Islet of Langerhans (tissue), 1 donor: ENCODE results near the gene ERAL1.
A peak's percentile ranks its signal among the peaks of the same experiment; 100 is the strongest.
"Not testable (repeated sequence)": the region's sequence is repeated elsewhere in the genome, so short reads cannot be mapped to it uniquely, and the experiment has no call there.

Source experiments
- FAIRE-seq: peaks from one replicate; lab custom pipeline; 2011; peaks lifted over from hg19 to GRCh38; lab: Jason Lieb, UNC

Gene ERAL1

GRCh38 chr17:28854457-28855335, at the start of gene ERAL1:
Gene ERAL1 (plus strand): TSS chr17:28855016. CDS start chr17:28855035, 19 bp downstream.
- FAIRE-seq, result no peak

GRCh38 chr17:28807925-28808634, 46.7 kb upstream of the ERAL1 start:
- peak; percentile 78 for FAIRE-seq

- FAIRE-seq, result no peak
Observed at GRCh38 chr17:28810437-28810836, 44.4 kb upstream of the ERAL1 start.

- FAIRE-seq, result no peak
Observed at GRCh38 chr17:28811651-28812090, 43.1 kb upstream of the ERAL1 start.

- no peak for FAIRE-seq
Observed at GRCh38 chr17:28812091-28812747, 42.6 kb upstream of the ERAL1 start.

GRCh38 chr17:28812748-28813377, 42.0 kb upstream of the ERAL1 start:
- FAIRE-seq, result no peak

GRCh38 chr17:28816540-28816939, 38.3 kb upstream of the ERAL1 start:
- no peak for FAIRE-seq

GRCh38 chr17:28818819-28819221, 36.0 kb upstream of the ERAL1 start:
- FAIRE-seq, result no peak

GRCh38 chr17:28819582-28819981, 35.2 kb upstream of the ERAL1 start:
- no peak for FAIRE-seq

GRCh38 chr17:28827672-28828071, 27.1 kb upstream of the ERAL1 start:
- no peak for FAIRE-seq

- no peak for FAIRE-seq
Observed at GRCh38 chr17:28828294-28829040, 26.3 kb upstream of the ERAL1 start.

GRCh38 chr17:28834420-28834819, 20.4 kb upstream of the ERAL1 start:
- no peak for FAIRE-seq

- not testable (repeated sequence) for FAIRE-seq
Observed at GRCh38 chr17:28836541-28836940, 18.3 kb upstream of the ERAL1 start.

- FAIRE-seq, result no peak
Observed at GRCh38 chr17:28839221-28839620, 15.6 kb upstream of the ERAL1 start.

- no peak for FAIRE-seq
Observed at GRCh38 chr17:28841901-28842281, 12.9 kb upstream of the ERAL1 start.

GRCh38 chr17:28842282-28843012, 12.4 kb upstream of the ERAL1 start, which contains the start of gene FAM222B:
Gene FAM222B (minus strand): TSS chr17:28842790. CDS start chr17:28766667, 76,123 bp downstream.
- FAIRE-seq, result no peak

- FAIRE-seq, result no peak
Observed at GRCh38 chr17:28843816-28844148, 11.0 kb upstream of the ERAL1 start.

GRCh38 chr17:28846231-28846630, 8.6 kb upstream of the ERAL1 start:
- FAIRE-seq, result no peak

GRCh38 chr17:28846699-28847098, 8.1 kb upstream of the ERAL1 start:
- FAIRE-seq, result not testable (repeated sequence)

GRCh38 chr17:28848667-28849066, 6.1 kb upstream of the ERAL1 start:
- FAIRE-seq, result not testable (repeated sequence)

GRCh38 chr17:28849281-28849680, 5.5 kb upstream of the ERAL1 start:
- no peak for FAIRE-seq
